HEK293 (cell line): ENCODE measurements around the gene SDR42E1.

ENCODE experiments used
- KLF9 ChIP-seq: fragments of 450-650 bp; formaldehyde crosslinking; IDR thresholded peaks from 2 replicates; pipeline ENCODE4 v1.5.1; 2016; ENCODE audit warnings: missing biosample characterization, missing genetic modification characterization, low read depth
- ZBTB20 ChIP-seq: fragments of 450-650 bp; formaldehyde crosslinking; IDR thresholded peaks from 2 replicates; pipeline ENCODE4 v1.5.1; 2016; ENCODE audit warnings: missing biosample characterization, missing genetic modification characterization
- ZBTB8A ChIP-seq: fragments of 450-650 bp; formaldehyde crosslinking; IDR thresholded peaks from 2 replicates; pipeline ENCODE4 v1.5.1; 2016; ENCODE audit warnings: missing biosample characterization, missing genetic modification characterization
- ZNF394 ChIP-seq: fragments of 450-650 bp; formaldehyde crosslinking; IDR thresholded peaks from 2 replicates; pipeline ENCODE4 v1.5.1; 2016; ENCODE audit warnings: missing biosample characterization, missing genetic modification characterization, mild to moderate bottlenecking, moderate library complexity, borderline replicate concordance
- ZNF510 ChIP-seq: fragments of 450-650 bp; formaldehyde crosslinking; IDR thresholded peaks from 2 replicates; pipeline ENCODE4 v1.5.1; 2018; ENCODE audit warnings: mild to moderate bottlenecking, missing genetic modification characterization, missing biosample characterization; ENCODE audit not compliant: insufficient replicate concordance
- ZNF670 ChIP-seq: fragments of 450-650 bp; formaldehyde crosslinking; IDR thresholded peaks from 2 replicates; pipeline ENCODE4 v1.5.1; 2016; ENCODE audit warnings: missing biosample characterization, missing genetic modification characterization, low read depth
- ZNF76 ChIP-seq: fragments of 450-650 bp; formaldehyde crosslinking; IDR thresholded peaks from 2 replicates; pipeline ENCODE4; 2016; ENCODE audit warnings: low read depth, missing biosample characterization, missing genetic modification characterization, borderline replicate concordance
- ZNF792 ChIP-seq: fragments of 450-650 bp; formaldehyde crosslinking; IDR thresholded peaks from 2 replicates; pipeline ENCODE4 v1.5.1; 2016; ENCODE audit warnings: missing biosample characterization, missing genetic modification characterization
- TF ChIP-seq, protein P1 (sequence below): fragments of 450-650 bp; formaldehyde crosslinking; IDR thresholded peaks from 2 replicates; pipeline ENCODE4 v1.5.1; 2016; ENCODE audit warnings: missing biosample characterization, missing genetic modification characterization
- TF ChIP-seq, protein P2 (sequence below): fragments of 450-650 bp; formaldehyde crosslinking; IDR thresholded peaks from 2 replicates; pipeline ENCODE4 v1.5.1; 2016; ENCODE audit warnings: missing biosample characterization, missing genetic modification characterization, borderline replicate concordance
- TF ChIP-seq, protein P3 (sequence below): fragments of 450-650 bp; formaldehyde crosslinking; IDR thresholded peaks from 2 replicates; pipeline ENCODE4 v1.5.1; 2016; ENCODE audit warnings: missing biosample characterization, missing genetic modification characterization

DNA sequence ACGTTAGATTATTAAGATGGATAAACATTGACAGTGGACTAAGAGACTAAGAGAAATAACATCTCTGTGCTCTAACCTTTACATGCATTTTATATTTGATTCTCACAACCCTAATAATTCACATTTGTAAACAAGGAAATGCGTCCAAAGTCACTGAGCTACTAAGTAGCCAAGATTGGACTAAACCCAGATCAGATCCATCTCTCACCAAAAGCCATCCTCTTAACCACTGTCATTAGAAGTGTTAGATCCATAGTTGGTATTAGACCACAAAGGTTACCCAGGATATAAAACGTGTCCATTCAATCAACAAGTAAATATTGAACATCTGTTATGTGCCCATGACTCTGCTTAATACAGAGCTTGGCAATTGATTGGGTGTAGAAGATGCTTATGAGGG is 29.0 kb upstream of the SDR42E1 start:
- TF ChIP-seq ZNF792 (no peak), ZBTB20 (tag by site-specific recombination) (no peak), KLF9 (tag by site-specific recombination) (no peak), ZNF670 (tag by site-specific recombination) (no peak), ZNF76 (tag by site-specific recombination) (no peak), ZNF394 (tag by site-specific recombination) (no peak), ZBTB8A (tag by site-specific recombination) (no peak), ZNF510 (no peak)
- TF ChIP-seq, protein P1, sequence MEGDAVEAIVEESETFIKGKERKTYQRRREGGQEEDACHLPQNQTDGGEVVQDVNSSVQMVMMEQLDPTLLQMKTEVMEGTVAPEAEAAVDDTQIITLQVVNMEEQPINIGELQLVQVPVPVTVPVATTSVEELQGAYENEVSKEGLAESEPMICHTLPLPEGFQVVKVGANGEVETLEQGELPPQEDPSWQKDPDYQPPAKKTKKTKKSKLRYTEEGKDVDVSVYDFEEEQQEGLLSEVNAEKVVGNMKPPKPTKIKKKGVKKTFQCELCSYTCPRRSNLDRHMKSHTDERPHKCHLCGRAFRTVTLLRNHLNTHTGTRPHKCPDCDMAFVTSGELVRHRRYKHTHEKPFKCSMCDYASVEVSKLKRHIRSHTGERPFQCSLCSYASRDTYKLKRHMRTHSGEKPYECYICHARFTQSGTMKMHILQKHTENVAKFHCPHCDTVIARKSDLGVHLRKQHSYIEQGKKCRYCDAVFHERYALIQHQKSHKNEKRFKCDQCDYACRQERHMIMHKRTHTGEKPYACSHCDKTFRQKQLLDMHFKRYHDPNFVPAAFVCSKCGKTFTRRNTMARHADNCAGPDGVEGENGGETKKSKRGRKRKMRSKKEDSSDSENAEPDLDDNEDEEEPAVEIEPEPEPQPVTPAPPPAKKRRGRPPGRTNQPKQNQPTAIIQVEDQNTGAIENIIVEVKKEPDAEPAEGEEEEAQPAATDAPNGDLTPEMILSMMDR, result no peak
- TF ChIP-seq, protein P2, sequence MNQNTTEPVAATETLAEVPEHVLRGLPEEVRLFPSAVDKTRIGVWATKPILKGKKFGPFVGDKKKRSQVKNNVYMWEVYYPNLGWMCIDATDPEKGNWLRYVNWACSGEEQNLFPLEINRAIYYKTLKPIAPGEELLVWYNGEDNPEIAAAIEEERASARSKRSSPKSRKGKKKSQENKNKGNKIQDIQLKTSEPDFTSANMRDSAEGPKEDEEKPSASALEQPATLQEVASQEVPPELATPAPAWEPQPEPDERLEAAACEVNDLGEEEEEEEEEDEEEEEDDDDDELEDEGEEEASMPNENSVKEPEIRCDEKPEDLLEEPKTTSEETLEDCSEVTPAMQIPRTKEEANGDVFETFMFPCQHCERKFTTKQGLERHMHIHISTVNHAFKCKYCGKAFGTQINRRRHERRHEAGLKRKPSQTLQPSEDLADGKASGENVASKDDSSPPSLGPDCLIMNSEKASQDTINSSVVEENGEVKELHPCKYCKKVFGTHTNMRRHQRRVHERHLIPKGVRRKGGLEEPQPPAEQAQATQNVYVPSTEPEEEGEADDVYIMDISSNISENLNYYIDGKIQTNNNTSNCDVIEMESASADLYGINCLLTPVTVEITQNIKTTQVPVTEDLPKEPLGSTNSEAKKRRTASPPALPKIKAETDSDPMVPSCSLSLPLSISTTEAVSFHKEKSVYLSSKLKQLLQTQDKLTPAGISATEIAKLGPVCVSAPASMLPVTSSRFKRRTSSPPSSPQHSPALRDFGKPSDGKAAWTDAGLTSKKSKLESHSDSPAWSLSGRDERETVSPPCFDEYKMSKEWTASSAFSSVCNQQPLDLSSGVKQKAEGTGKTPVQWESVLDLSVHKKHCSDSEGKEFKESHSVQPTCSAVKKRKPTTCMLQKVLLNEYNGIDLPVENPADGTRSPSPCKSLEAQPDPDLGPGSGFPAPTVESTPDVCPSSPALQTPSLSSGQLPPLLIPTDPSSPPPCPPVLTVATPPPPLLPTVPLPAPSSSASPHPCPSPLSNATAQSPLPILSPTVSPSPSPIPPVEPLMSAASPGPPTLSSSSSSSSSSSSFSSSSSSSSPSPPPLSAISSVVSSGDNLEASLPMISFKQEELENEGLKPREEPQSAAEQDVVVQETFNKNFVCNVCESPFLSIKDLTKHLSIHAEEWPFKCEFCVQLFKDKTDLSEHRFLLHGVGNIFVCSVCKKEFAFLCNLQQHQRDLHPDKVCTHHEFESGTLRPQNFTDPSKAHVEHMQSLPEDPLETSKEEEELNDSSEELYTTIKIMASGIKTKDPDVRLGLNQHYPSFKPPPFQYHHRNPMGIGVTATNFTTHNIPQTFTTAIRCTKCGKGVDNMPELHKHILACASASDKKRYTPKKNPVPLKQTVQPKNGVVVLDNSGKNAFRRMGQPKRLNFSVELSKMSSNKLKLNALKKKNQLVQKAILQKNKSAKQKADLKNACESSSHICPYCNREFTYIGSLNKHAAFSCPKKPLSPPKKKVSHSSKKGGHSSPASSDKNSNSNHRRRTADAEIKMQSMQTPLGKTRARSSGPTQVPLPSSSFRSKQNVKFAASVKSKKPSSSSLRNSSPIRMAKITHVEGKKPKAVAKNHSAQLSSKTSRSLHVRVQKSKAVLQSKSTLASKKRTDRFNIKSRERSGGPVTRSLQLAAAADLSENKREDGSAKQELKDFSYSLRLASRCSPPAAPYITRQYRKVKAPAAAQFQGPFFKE (tag by site-specific recombination), result no peak
- TF ChIP-seq, protein P3, sequence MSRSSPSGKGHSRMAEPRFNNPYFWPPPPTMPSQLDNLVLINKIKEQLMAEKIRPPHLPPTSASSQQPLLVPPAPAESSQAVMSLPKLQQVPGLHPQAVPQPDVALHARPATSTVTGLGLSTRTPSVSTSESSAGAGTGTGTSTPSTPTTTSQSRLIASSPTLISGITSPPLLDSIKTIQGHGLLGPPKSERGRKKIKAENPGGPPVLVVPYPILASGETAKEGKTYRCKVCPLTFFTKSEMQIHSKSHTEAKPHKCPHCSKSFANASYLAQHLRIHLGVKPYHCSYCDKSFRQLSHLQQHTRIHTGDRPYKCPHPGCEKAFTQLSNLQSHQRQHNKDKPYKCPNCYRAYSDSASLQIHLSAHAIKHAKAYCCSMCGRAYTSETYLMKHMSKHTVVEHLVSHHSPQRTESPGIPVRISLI (tag by site-specific recombination), result no peak
